Measurements from ENCODE around the gene JAG1. TPM values are rescaled to one million over a fixed set of nuclear protein-coding genes. Genes with fewer than 3 reads are reported as not detected.
A peak's percentile ranks its signal among the peaks of the same experiment; 100 is the strongest.

Gene JAG1
- total and polyA plus RNA-seq, 12 donors = 6.8 to 22.0 (median 13.3) TPM

DNA sequence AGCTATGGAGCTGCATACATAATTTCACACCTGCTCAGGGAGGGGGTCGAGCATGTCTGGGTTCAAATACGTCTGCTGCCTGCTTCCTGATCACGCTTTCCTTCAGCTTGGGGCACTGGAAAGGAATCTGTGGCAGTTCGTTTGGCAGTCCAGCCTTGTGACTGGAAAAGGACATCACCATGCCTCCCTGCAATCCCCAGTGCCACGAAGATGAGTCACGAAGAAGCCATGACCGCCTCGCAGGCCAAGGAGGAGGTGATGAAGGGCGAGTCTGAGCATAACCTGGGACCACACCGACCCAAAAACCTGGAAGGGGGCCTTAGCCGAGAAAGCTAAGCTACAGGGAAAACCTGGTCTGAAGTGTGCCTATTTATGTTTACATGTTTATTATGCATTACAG, 13.1 kb downstream of the JAG1 start:
- H3K27ac ChIP-seq = peak overlapping the region in 2 of 5 donors; percentile 40 to 84
- peaks cover 14 to 21% of the 10 kb centered on the region in 2 donors for H3K4me1 ChIP-seq (replicated peaks in 1 of 2)
- intact Hi-C loops (cut with DNase I) = no loop called here
- H3K9me3 ChIP-seq (replicated peaks in 1 of 3) = no peaks in the 10 kb centered on the region
- H3K4me3 ChIP-seq = no peak overlapping the region
- TF ChIP-seq CTCF (IDR thresholded peaks at IDR 0.05) (no peak), POLR2A (IDR thresholded peaks at IDR 0.05) (no peak)
- no peaks in the 10 kb centered on the region for H3K27me3 ChIP-seq
- WGBS, 4 donors = 31 to 55% (median 50%) methylated on average over 8 to 11 of the region's 11 CpGs
- DNase-seq = peak in 6 of 7 donors; percentile 44 to 72 (median 60)
- H3K36me3 ChIP-seq (replicated peaks in 1 of 2) = no peaks in the 10 kb centered on the region

GRCh38 chr20:10659651-10660601, 13.9 kb downstream of the JAG1 start:
- no peak for TF ChIP-seq POLR2A (IDR thresholded peaks at IDR 0.05)
- no peak for TF ChIP-seq CTCF (IDR thresholded peaks at IDR 0.05)
- H3K4me3 ChIP-seq = no peak overlapping the region
- H3K36me3 ChIP-seq (replicated peaks in 1 of 2) = no peaks in the 10 kb centered on the region
- no peak for DNase-seq
- no peaks in the 10 kb centered on the region for H3K27me3 ChIP-seq
- intact Hi-C loops (cut with DNase I) = no loop called here
- H3K9me3 ChIP-seq (replicated peaks in 1 of 3) = no peaks in the 10 kb centered on the region
- WGBS, 4 donors = 79 to 88% (median 85%) methylated on average over 12 of the region's 12 CpGs
- peaks cover 6 to 14% of the 10 kb centered on the region in 2 donors for H3K4me1 ChIP-seq (replicated peaks in 1 of 2)
- H3K27ac ChIP-seq = peak overlapping the region in 2 of 5 donors; percentile 40 to 84

- intact Hi-C loops (cut with DNase I) = no loop called here
- peak overlapping the region in 1 of 5 donors; percentile 21 for H3K27ac ChIP-seq
Observed at GRCh38 chr20:10658876-10659632, 14.7 kb downstream of the JAG1 start.

More at GRCh38 chr20:10658876-10659632, 14.7 kb downstream of the JAG1 start:
- Histone ChIP-seq H3K4me1 (replicated peaks in 1 of 2) (peaks cover 0 to 10% of the 10 kb centered on the region in 2 donors), H3K4me3 (no peak overlapping the region), H3K36me3 (replicated peaks in 1 of 2) (no peaks in the 10 kb centered on the region), H3K27me3 (no peaks in the 10 kb centered on the region), H3K9me3 (replicated peaks in 1 of 3) (no peaks in the 10 kb centered on the region)
- peak in 1 of 7 donors; percentile 10 for DNase-seq
- TF ChIP-seq POLR2A (IDR thresholded peaks at IDR 0.05) (no peak), CTCF (IDR thresholded peaks at IDR 0.05) (no peak)
- 48 to 65% (median 60%) methylated on average over 5 of the region's 5 CpGs for WGBS, 4 donors
